IMR-90 (cell line): ENCODE measurements around the gene P4HA3. TPM values are rescaled to one million over a fixed set of nuclear protein-coding genes. Genes with fewer than 3 reads are reported as not detected.
A peak's percentile ranks its signal among the peaks of the same experiment; 100 is the strongest.

ENCODE experiments used
- ATAC-seq: fragments of 200-7000 bp; cut with Tn5 transposase; 2 replicates; pipeline ENCODE4 v1.9.1; 2020; ENCODE audit warnings: low read depth, mild to moderate bottlenecking, moderate library complexity
- BruUV-seq: library from RNA; stranded (reverse); fragments of 400-500 nt; replicated peaks from 2 replicates; lab custom pipeline; 2021; lab: Mats Ljungman, UMichigan
- CTCF ChIA-PET: fragments of 300-600 bp; formaldehyde crosslinking; extraction: SDS; loops from one replicate; lab custom pipeline; 2021; ENCODE audit warnings: antibody characterized with exemption; lab: Yijun Ruan, JAX
- POLR2A ChIA-PET: fragments of 300-600 bp; sonication (Branson Sonifier 250); formaldehyde crosslinking; loops from one replicate; lab custom pipeline; 2022; ENCODE audit warnings: antibody characterized with exemption; ENCODE audit not compliant: unreplicated experiment; lab: Charles Lee
- DNase-seq: peaks from one replicate; pipeline ENCODE4 v3.0.0; 2013
- H2AFZ ChIP-seq: replicated peaks from 2 replicates; pipeline ENCODE3; 2013; ENCODE audit warnings: low read length, mild to moderate bottlenecking; ENCODE audit not compliant: poor library complexity
- H2AK5ac ChIP-seq: 2 replicates; pipeline ENCODE4 v1.6.1; 2013; ENCODE audit warnings: low read depth, low read length, inconsistent platforms
- H2AK9ac ChIP-seq: replicated peaks from 2 replicates; pipeline ENCODE3; 2013; ENCODE audit warnings: mild to moderate bottlenecking, low read depth, low read length, moderate library complexity; ENCODE audit not compliant: poor library complexity
- H2BK120ac ChIP-seq: 2 replicates; pipeline ENCODE4 v1.6.1; 2013; ENCODE audit warnings: low read depth, low read length, inconsistent platforms
- H2BK15ac ChIP-seq: 3 replicates; pipeline ENCODE4 v1.6.1; 2013; ENCODE audit warnings: low read depth, low read length, inconsistent platforms
- H2BK20ac ChIP-seq: 2 replicates; pipeline ENCODE4 v1.6.1; 2013; ENCODE audit warnings: low read depth, mild to moderate bottlenecking, inconsistent platforms, low read length, moderate library complexity
- H2BK5ac ChIP-seq: 2 replicates; pipeline ENCODE4 v1.6.1; 2013; ENCODE audit warnings: mild to moderate bottlenecking, low read depth, low read length, inconsistent platforms; ENCODE audit not compliant: poor library complexity, severe bottlenecking
- H3K14ac ChIP-seq: replicated peaks from 2 replicates; pipeline ENCODE4 v1.6.1; 2013; ENCODE audit warnings: low read depth, low read length, inconsistent platforms
- H3K18ac ChIP-seq: 2 replicates; pipeline ENCODE4 v1.6.1; 2013; ENCODE audit warnings: low read depth, low read length, control low read depth
- H3K23ac ChIP-seq: 2 replicates; pipeline ENCODE4 v1.6.1; 2013; ENCODE audit warnings: low read depth, low read length, inconsistent platforms
- H3K27ac ChIP-seq: 2 replicates; pipeline ENCODE4 v1.5.1; 2013; ENCODE audit warnings: mild to moderate bottlenecking, control low read depth, low read length; ENCODE audit not compliant: insufficient read depth
- H3K27me3 ChIP-seq: 2 replicates; pipeline ENCODE4 v1.6.1; 2013; ENCODE audit warnings: low read length; ENCODE audit not compliant: control insufficient read depth, insufficient read depth
- H3K36me3 ChIP-seq: 2 replicates; pipeline ENCODE4 v1.6.1; 2013; ENCODE audit warnings: low read length, mixed read lengths; ENCODE audit not compliant: control insufficient read depth, insufficient read depth
- H3K4ac ChIP-seq: 2 replicates; pipeline ENCODE4 v1.6.1; 2013; ENCODE audit warnings: low read depth, low read length, inconsistent platforms
- H3K4me1 ChIP-seq: 2 replicates; pipeline ENCODE4 v1.6.1; 2013; ENCODE audit warnings: low read length, mixed read lengths; ENCODE audit not compliant: control insufficient read depth, insufficient read depth
- H3K4me2 ChIP-seq: 2 replicates; pipeline ENCODE4 v1.6.1; 2013; ENCODE audit warnings: low read depth, mild to moderate bottlenecking, control low read depth, low read length, moderate library complexity
- H3K4me3 ChIP-seq: 2 replicates; pipeline ENCODE4 v1.5.1; 2013; ENCODE audit warnings: low read depth, mild to moderate bottlenecking, control low read depth, low read length, moderate library complexity; ENCODE audit not compliant: insufficient read depth
- H3K56ac ChIP-seq: 2 replicates; pipeline ENCODE4 v1.6.1; 2013; ENCODE audit warnings: low read length, inconsistent platforms; ENCODE audit not compliant: insufficient read depth; ENCODE audit errors: extremely low read depth
- H3K79me1 ChIP-seq, 2 experiments: 2 replicates each; pipeline ENCODE4 v1.6.1; 2013; ENCODE audit warnings: low read length in 2 of 2, inconsistent platforms in 1 of 2, low read depth in 1 of 2
- H3K9ac ChIP-seq: 2 replicates; pipeline ENCODE4 v1.6.1; 2013; ENCODE audit warnings: low read depth, low read length, control low read depth
- H3K9me1 ChIP-seq: 2 replicates; pipeline ENCODE4 v1.6.1; 2013; ENCODE audit warnings: low read length, inconsistent platforms; ENCODE audit not compliant: insufficient read depth
- H3K9me3 ChIP-seq: 2 replicates; pipeline ENCODE4 v1.6.1; 2013; ENCODE audit warnings: low read length; ENCODE audit not compliant: control insufficient read depth, insufficient read depth
- H4K20me1 ChIP-seq: 2 replicates; pipeline ENCODE4 v1.6.1; 2013; ENCODE audit warnings: low read length, inconsistent platforms; ENCODE audit not compliant: insufficient read depth
- H4K5ac ChIP-seq: 2 replicates; pipeline ENCODE4 v1.6.1; 2013; ENCODE audit warnings: mild to moderate bottlenecking, low read depth, low read length, control low read depth
- H4K8ac ChIP-seq, 2 experiments: 2 replicates each; pipeline ENCODE4 v1.6.1; 2013; ENCODE audit warnings: low read depth in 2 of 2, low read length in 2 of 2, control low read depth in 1 of 2, inconsistent platforms in 1 of 2
- H4K91ac ChIP-seq: 2 replicates; pipeline ENCODE4 v1.6.1; 2013; ENCODE audit warnings: low read depth, low read length, inconsistent platforms; ENCODE audit not compliant: insufficient read depth
- BHLHE40 ChIP-seq: fragments of 150-350 bp; IDR thresholded peaks from 2 replicates; pipeline ENCODE4 v1.6.1; 2016; ENCODE audit warnings: mild to moderate bottlenecking, low read depth, low read length
- CHD1 ChIP-seq: IDR thresholded peaks from 2 replicates; pipeline ENCODE4 v1.6.1; 2012; ENCODE audit warnings: low read depth, low read length, improper control_type of control experiment
- MAFK ChIP-seq: IDR thresholded peaks from 2 replicates; pipeline ENCODE4 v1.6.1; 2012; ENCODE audit warnings: low read depth, low read length, improper control_type of control experiment
- SMC3 ChIP-seq: fragments of 150-350 bp; IDR thresholded peaks from 2 replicates; pipeline ENCODE4 v1.6.1; 2016; ENCODE audit warnings: low read depth, mild to moderate bottlenecking, antibody characterized with exemption, low read length, moderate library complexity
- WGBS, 2 experiments: methylation state at CpG; one replicate each; pipeline versions ENCODE4 v1.1.5 to v1.1.7; 2013; ENCODE audit warnings: missing lambda C conversion rate in 2 of 2; ENCODE audit not compliant: insufficient read length in 1 of 2; ENCODE audit errors: extremely low coverage in 2 of 2; 5-methylcytosine and 5-hydroxymethylcytosine counted together
- dilution Hi-C: fragments of 300-500 bp; cut with HindIII; formaldehyde crosslinking; loops from one replicate; pipeline ENCODE4 v1.14.3; 2018; ENCODE audit warnings: low sequenced_read_pairs; ENCODE audit not compliant: unreplicated experiment
- in situ Hi-C: fragments of 300-500 bp; cut with MboI; formaldehyde crosslinking; loops from 3 replicates; pipeline ENCODE4 v1.14.3; 2019; ENCODE audit warnings: low sequenced_read_pairs, inconsistent platforms, mixed read lengths
- intact Hi-C: fragments of 100-400 bp; cut with micrococcal nuclease; formaldehyde crosslinking; loops from 2 replicates; pipeline ENCODE4 v1.10.0; 2022
- polyA plus RNA-seq, 3 experiments: library from polyadenylated mRNA; depleted of rRNA; stranded (reverse); fragments of >200 nt; gene quantifications; 2 replicates each; pipeline ENCODE4 v1.2.3, GENCODE V29; 2012; ENCODE audit warnings: low replicate concordance in 1 of 3
- total RNA-seq: library from RNA; depleted of rRNA; stranded (reverse); fragments of >200 nt; gene quantifications from 2 replicates; pipeline ENCODE4 v1.2.3, GENCODE V29; 2012
- TF ChIP-seq, protein P1 (sequence below): fragments of 150-350 bp; IDR thresholded peaks from 2 replicates; pipeline ENCODE4 v1.6.1; 2016; ENCODE audit warnings: low read depth, mild to moderate bottlenecking, low read length, moderate library complexity, borderline replicate concordance
- TF ChIP-seq, protein P2 (sequence below): conservative IDR thresholded peaks from 2 replicates; pipeline ENCODE4 v1.5.1; 2012; ENCODE audit warnings: mild to moderate bottlenecking, low read depth, low read length, improper control_type of control experiment

The P4HA3 gene
- total and polyA plus RNA-seq, 2 of the 4 experiments (the other 2 are of a cell fraction), result 2.9 to 5.7 TPM

DNA sequence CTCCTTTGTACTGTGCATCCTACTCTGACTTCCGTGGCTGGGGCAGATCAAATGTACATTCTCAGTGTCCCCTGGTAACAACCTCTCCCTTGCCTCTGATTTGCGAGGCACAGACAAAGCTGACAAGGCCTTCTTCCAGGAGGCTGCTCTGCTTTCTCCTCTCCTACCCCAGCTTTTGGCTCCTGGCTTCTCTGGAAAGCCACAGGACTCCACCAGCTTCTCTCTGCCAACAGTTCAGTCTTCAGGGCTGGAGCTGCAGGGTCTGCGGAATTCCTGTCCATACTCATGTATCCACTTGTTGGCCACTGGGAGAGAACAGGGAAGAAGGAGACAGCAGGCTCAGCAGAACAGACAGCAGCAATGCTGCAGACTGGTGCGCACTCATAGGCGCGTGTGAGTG, 44.4 kb downstream of the P4HA3 start:
- Histone ChIP-seq H4K20me1 (no peaks in the 10 kb centered on the region), H3K4me3 (no peak overlapping the region), H2AK9ac (no peak overlapping the region), H3K23ac (no peak overlapping the region), H3K27ac (no peak overlapping the region), H2BK5ac (no peak overlapping the region), H3K56ac (no peak overlapping the region), H3K79me1 (no peaks in the 10 kb centered on the region), H3K4ac (0 out of 2 replicates have a peak overlapping the region, but pooled peaks have one; percentile 13), H3K4me2 (no peak overlapping the region), H2AFZ (no peak overlapping the region), H3K9me3 (no peaks in the 10 kb centered on the region), H4K8ac (no peak overlapping the region), H2BK120ac (0 out of 2 replicates have a peak overlapping the region, but pooled peaks have one; percentile 18), H3K14ac (peak overlapping the region; percentile 35; the same call in 1 of the 2 replicates), H2BK15ac (peak overlapping the region; percentile 36; the same call in 1 of the 3 replicates), H3K18ac (peak overlapping the region; percentile 34; the same call in 1 of the 2 replicates), H3K4me1 (peaks cover 12% of the 10 kb centered on the region), H4K91ac (peak overlapping the region; percentile 28; the same call in 1 of the 2 replicates), H2AK5ac (peak overlapping the region; percentile 51), H4K5ac (peak overlapping the region; percentile 58; the same call in 1 of the 2 replicates), H3K9ac (no peak overlapping the region), H3K27me3 (no peaks in the 10 kb centered on the region), H3K9me1 (peaks cover 18% of the 10 kb centered on the region; the same call in 1 of the 2 replicates), H2BK20ac (no peak overlapping the region), H3K36me3 (peaks cover 19% of the 10 kb centered on the region)
- CTCF ChIA-PET, result no interaction called here
- in situ Hi-C loops (loop anchor here (10.0 kb wide), 1 partner anchor 58 kb away; no protein-coding TSS in a partner anchor), dilution Hi-C loops (no loop called here), intact Hi-C loops (no loop called here)
- no TSS peak for BruUV-seq
- TF ChIP-seq MAFK (no peak), CHD1 (no peak), SMC3 (no peak), BHLHE40 (no peak)
- TF ChIP-seq, protein P1, sequence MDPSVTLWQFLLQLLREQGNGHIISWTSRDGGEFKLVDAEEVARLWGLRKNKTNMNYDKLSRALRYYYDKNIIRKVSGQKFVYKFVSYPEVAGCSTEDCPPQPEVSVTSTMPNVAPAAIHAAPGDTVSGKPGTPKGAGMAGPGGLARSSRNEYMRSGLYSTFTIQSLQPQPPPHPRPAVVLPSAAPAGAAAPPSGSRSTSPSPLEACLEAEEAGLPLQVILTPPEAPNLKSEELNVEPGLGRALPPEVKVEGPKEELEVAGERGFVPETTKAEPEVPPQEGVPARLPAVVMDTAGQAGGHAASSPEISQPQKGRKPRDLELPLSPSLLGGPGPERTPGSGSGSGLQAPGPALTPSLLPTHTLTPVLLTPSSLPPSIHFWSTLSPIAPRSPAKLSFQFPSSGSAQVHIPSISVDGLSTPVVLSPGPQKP, result no peak
- TF ChIP-seq, protein P2, sequence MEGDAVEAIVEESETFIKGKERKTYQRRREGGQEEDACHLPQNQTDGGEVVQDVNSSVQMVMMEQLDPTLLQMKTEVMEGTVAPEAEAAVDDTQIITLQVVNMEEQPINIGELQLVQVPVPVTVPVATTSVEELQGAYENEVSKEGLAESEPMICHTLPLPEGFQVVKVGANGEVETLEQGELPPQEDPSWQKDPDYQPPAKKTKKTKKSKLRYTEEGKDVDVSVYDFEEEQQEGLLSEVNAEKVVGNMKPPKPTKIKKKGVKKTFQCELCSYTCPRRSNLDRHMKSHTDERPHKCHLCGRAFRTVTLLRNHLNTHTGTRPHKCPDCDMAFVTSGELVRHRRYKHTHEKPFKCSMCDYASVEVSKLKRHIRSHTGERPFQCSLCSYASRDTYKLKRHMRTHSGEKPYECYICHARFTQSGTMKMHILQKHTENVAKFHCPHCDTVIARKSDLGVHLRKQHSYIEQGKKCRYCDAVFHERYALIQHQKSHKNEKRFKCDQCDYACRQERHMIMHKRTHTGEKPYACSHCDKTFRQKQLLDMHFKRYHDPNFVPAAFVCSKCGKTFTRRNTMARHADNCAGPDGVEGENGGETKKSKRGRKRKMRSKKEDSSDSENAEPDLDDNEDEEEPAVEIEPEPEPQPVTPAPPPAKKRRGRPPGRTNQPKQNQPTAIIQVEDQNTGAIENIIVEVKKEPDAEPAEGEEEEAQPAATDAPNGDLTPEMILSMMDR, result no peak
- ATAC-seq (no peak), DNase-seq (no peak)
- no CpG with 5 or more reads among the region's 6 CpGs for WGBS, 2 experiments
- POLR2A ChIA-PET, result no interaction called here
